GM12878 (cell line): ENCODE data around the gene RECQL5. TPM values are rescaled to one million over a fixed set of nuclear protein-coding genes. Genes with fewer than 3 reads are reported as not detected.

Experiments
- ATAC-seq: fragments of 200-7000 bp; cut with Tn5 transposase; 3 replicates; pipeline ENCODE4 v1.9.1; 2020; ENCODE audit warnings: mild to moderate bottlenecking, moderate library complexity
- BruUV-seq: library from RNA; stranded (reverse); fragments of 400-500 nt; replicated peaks from 2 replicates; lab custom pipeline; 2021; lab: Mats Ljungman, UMichigan
- CTCF ChIA-PET: fragments of 300-600 bp; sonication (Branson Sonifier 250); formaldehyde crosslinking; extraction: SDS; loops from one replicate; lab custom pipeline; 2021; ENCODE audit warnings: inconsistent platforms; lab: Yijun Ruan, JAX
- POLR2A ChIA-PET: fragments of 350-600 bp; formaldehyde crosslinking; extraction: SDS; loops from one replicate; lab custom pipeline; 2021; ENCODE audit warnings: inconsistent platforms; lab: Charles Lee
- RAD21 ChIA-PET: fragments of 300-600 bp; sonication (Branson Sonifier 250); formaldehyde crosslinking; loops from one replicate; lab custom pipeline; 2023; ENCODE audit warnings: antibody characterized with exemption; ENCODE audit not compliant: unreplicated experiment; lab: Charles Lee
- SMC1A ChIA-PET: fragments of 300-600 bp; sonication (Branson Sonifier 250); formaldehyde crosslinking; loops from one replicate; lab custom pipeline; 2023; ENCODE audit not compliant: unreplicated experiment, uncharacterized antibody; lab: Charles Lee
- DNase-seq: peaks from one replicate; pipeline ENCODE4 v3.0.0-alpha.2; 2011; ENCODE audit warnings: low read depth, low spot score
- FAIRE-seq: peaks from 3 replicates; lab custom pipeline; 2011; peaks lifted over from hg19 to GRCh38; lab: Jason Lieb, UNC
- H2AFZ ChIP-seq: 2 replicates; pipeline ENCODE4 v1.6.0; 2011; ENCODE audit warnings: low read depth, low read length, control low read depth; ENCODE audit not compliant: control insufficient read depth
- H3K27ac ChIP-seq: 2 replicates; pipeline ENCODE4 v1.5.1; 2011; ENCODE audit warnings: control low read depth; ENCODE audit not compliant: control insufficient read depth, insufficient read depth
- H3K27me3 ChIP-seq, 2 experiments: replicated peaks in 1 of 2; 2 replicates each; pipeline versions ENCODE4 v1.6.0 to v1.6.1; 2011; ENCODE audit warnings: low read length in 1 of 2; ENCODE audit not compliant: control insufficient read depth in 2 of 2, insufficient read depth in 2 of 2
- H3K36me3 ChIP-seq, 2 experiments: 2 replicates each; pipeline ENCODE4 v1.5.1; 2011; ENCODE audit warnings: low read length in 1 of 2; ENCODE audit not compliant: control insufficient read depth in 2 of 2, insufficient read depth in 2 of 2
- H3K4me1 ChIP-seq: 2 replicates; pipeline ENCODE4 v1.6.1; 2011; ENCODE audit warnings: mild to moderate bottlenecking, low read length, moderate library complexity, mixed read lengths; ENCODE audit not compliant: control insufficient read depth, insufficient read depth
- H3K4me2 ChIP-seq: 2 replicates; pipeline ENCODE4 v1.6.0; 2011; ENCODE audit warnings: control low read depth; ENCODE audit not compliant: control insufficient read depth, insufficient read depth
- H3K4me3 ChIP-seq: fragments of 200-600 bp; sonication (generic); 2 replicates; pipeline ENCODE4 v1.5.1; 2016
- H3K79me2 ChIP-seq: 2 replicates; pipeline ENCODE4 v1.6.0; 2011; ENCODE audit warnings: low read length; ENCODE audit not compliant: control insufficient read depth, insufficient read depth
- H3K9ac ChIP-seq: 2 replicates; pipeline ENCODE4 v1.8.0; 2011; ENCODE audit warnings: low read length, control low read depth, mixed read lengths; ENCODE audit not compliant: control insufficient read depth, insufficient read depth
- H3K9me3 ChIP-seq: replicated peaks from 3 replicates; pipeline ENCODE4 v1.5.1; 2011; ENCODE audit warnings: mild to moderate bottlenecking, low read length; ENCODE audit not compliant: control insufficient read depth, insufficient read depth
- H4K20me1 ChIP-seq: 2 replicates; pipeline ENCODE4 v1.6.0; 2011; ENCODE audit not compliant: control insufficient read depth, insufficient read depth
- ATF2 ChIP-seq: IDR thresholded peaks from 2 replicates; pipeline ENCODE4 v1.6.1; 2012; ENCODE audit warnings: low read length, inconsistent platforms
- BCL11A ChIP-seq: IDR thresholded peaks from 2 replicates; pipeline ENCODE4 v1.6.1; 2011; ENCODE audit warnings: low read depth, low read length
- BRCA1 ChIP-seq: IDR thresholded peaks from 2 replicates; pipeline ENCODE4 v1.6.1; 2011; ENCODE audit warnings: low read depth, low read length, improper control_type of control experiment
- KDM1A ChIP-seq: fragments of 200-600 bp; sonication (generic); IDR thresholded peaks from 2 replicates; pipeline ENCODE4 v1.6.1; 2016; ENCODE audit warnings: borderline replicate concordance
- KLF5 ChIP-seq: fragments of 450-650 bp; IDR thresholded peaks from 2 replicates; pipeline ENCODE4 v1.6.1; 2014; ENCODE audit warnings: mild to moderate bottlenecking; ENCODE audit not compliant: partially characterized antibody
- MEF2B ChIP-seq: fragments of 450-650 bp; IDR thresholded peaks from 2 replicates; pipeline ENCODE4 v1.6.1; 2018; ENCODE audit warnings: mild to moderate bottlenecking, moderate library complexity; ENCODE audit not compliant: partially characterized antibody, poor library complexity, severe bottlenecking
- NFXL1 ChIP-seq: fragments of 450-650 bp; IDR thresholded peaks from 2 replicates; pipeline ENCODE4 v1.6.1; 2017; ENCODE audit warnings: antibody characterized with exemption, mild to moderate bottlenecking, borderline replicate concordance
- NR2C2 ChIP-seq: IDR thresholded peaks from 2 replicates; pipeline ENCODE4 v1.6.1; 2011; ENCODE audit warnings: borderline replicate concordance, low read depth; ENCODE audit not compliant: control insufficient read depth, insufficient read length
- RAD51 ChIP-seq: fragments of 450-650 bp; IDR thresholded peaks from 2 replicates; pipeline ENCODE4 v1.6.1; 2016; ENCODE audit warnings: moderate library complexity, mild to moderate bottlenecking, inconsistent platforms
- SIN3A ChIP-seq: IDR thresholded peaks from 2 replicates; pipeline ENCODE4 v1.6.1; 2012; ENCODE audit warnings: low read depth, low read length, improper control_type of control experiment
- SPI1 ChIP-seq: IDR thresholded peaks from 2 replicates; pipeline ENCODE4 v1.6.1; 2011; ENCODE audit warnings: low read depth, mild to moderate bottlenecking, low read length, moderate library complexity, borderline replicate concordance; ENCODE audit not compliant: insufficient read depth
- SUZ12 ChIP-seq: fragments of 200-600 bp; sonication (generic); IDR thresholded peaks from one replicate; pipeline ENCODE4 v1.6.1; 2018; ENCODE audit warnings: antibody characterized with exemption, mild to moderate bottlenecking; ENCODE audit not compliant: unreplicated experiment
- YY1 ChIP-seq: IDR thresholded peaks from 2 replicates; pipeline ENCODE4 v1.6.1; 2011; ENCODE audit warnings: low read depth, mild to moderate bottlenecking, low read length
- ZBTB33 ChIP-seq: fragments of 450-650 bp; IDR thresholded peaks from 2 replicates; pipeline ENCODE4 v1.6.1; 2017; ENCODE audit warnings: mild to moderate bottlenecking
- ZNF274 ChIP-seq: IDR thresholded peaks from one replicate; pipeline ENCODE4 v1.8.0; 2011; ENCODE audit not compliant: insufficient read length, insufficient read depth
- ZNF384 ChIP-seq: IDR thresholded peaks from 2 replicates; pipeline ENCODE4 v1.6.1; 2012; ENCODE audit warnings: low read depth, mild to moderate bottlenecking, low read length, improper control_type of control experiment, borderline replicate concordance
- WGBS: methylation state at CpG from one replicate; pipeline ENCODE4 v1.1.6; 2016; ENCODE audit warnings: low lambda C conversion rate; ENCODE audit not compliant: insufficient replicate concordance, insufficient coverage; ENCODE audit errors: missing lambda C conversion rate; 5-methylcytosine and 5-hydroxymethylcytosine counted together
- in situ Hi-C: fragments of 300-500 bp; cut with MboI; formaldehyde crosslinking; loops from 9 replicates; pipeline ENCODE4 v1.14.3; 2018; ENCODE audit warnings: mixed read lengths
- intact Hi-C: fragments of 100-400 bp; cut with micrococcal nuclease; formaldehyde crosslinking; loops from one replicate; pipeline ENCODE4 v1.14.2; 2022; ENCODE audit not compliant: unreplicated experiment
- polyA plus RNA-seq, 11 experiments: library from polyadenylated mRNA; depleted of rRNA in 4 of 11; unstranded in 6 of 11; stranded (reverse) in 5 of 11; fragments of >200 nt; fragmentation: Nextera tagmentation in 4 of 11; fragmentation: Illumina TruSeq in 1 of 11; extraction: Ambion mirVana in 4 of 11; extraction: Trizol in 1 of 11; gene quantifications; 1 replicate in 1 of 11; 2 replicates in 10 of 11; pipeline versions ENCODE4 v1.2.1 to v1.2.3, GENCODE V29; 2011 to 2016; ENCODE audit warnings: inconsistent platforms in 2 of 11, missing spikeins in 2 of 11, low read depth in 1 of 11
- total RNA-seq, 4 experiments: library from RNA; depleted of rRNA in 3 of 4; stranded (reverse); fragments of >200 nt in 3 of 4; fragmentation: Illumina TruSeq in 1 of 4; extraction: Trizol in 1 of 4; gene quantifications; 2 replicates each; pipeline versions ENCODE4 v1.2.1 to v1.2.3, GENCODE V29; 2013 to 2021
- TF ChIP-seq, protein P1 (sequence below): IDR thresholded peaks from 2 replicates; pipeline ENCODE4 v1.6.1; 2011; ENCODE audit warnings: low read depth, mild to moderate bottlenecking, low read length, moderate library complexity, borderline replicate concordance; ENCODE audit errors: extremely low read depth

The RECQL5 gene
- total and polyA plus RNA-seq, 10 of the 15 experiments (the other 5 are each of a cell fraction or from before 2014, with no cell fraction given): 3.6 to 30.6 (median 20.1) TPM

- no peak for TF ChIP-seq KLF5
- no peak for TF ChIP-seq ZNF384
- TF ChIP-seq SIN3A: no peak
- TF ChIP-seq ZBTB33: no peak
- no peak for TF ChIP-seq BRCA1
- no peak for TF ChIP-seq ZNF274
Observed at GRCh38 chr17:75612906-75613626, 53.9 kb downstream of the RECQL5 start (continued).

DNA sequence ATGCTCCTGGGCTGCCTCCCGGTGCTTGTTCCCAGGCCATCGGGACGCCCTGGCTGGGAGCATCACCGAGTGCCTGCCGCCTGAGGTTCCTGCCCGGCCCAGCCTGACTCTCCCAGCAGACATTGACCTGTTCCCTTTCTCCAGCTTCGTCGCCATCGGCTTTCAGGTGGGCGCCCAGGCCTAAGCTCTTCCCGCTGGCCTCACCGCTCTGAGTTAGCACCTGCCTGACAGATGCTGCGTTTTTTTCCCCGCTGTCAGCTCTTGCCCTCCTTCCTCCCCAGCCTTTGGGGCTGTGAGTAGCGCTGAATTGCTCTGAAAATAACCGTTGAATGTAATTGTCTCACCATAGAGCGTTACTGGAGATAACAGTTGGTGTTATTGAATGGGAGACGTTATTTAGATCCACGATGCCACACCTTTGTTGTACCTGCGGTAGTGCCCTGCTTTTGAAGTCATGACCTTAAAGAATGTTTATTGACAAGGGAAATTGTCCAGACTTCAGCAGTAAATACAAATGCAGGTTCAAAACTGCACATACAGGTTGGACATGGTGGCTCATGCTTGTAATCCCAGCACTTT is 55.0 kb downstream of the RECQL5 start:
- Histone ChIP-seq H3K4me1 (no peaks in the 10 kb centered on the region), H3K36me3 (no peaks in the 10 kb centered on the region), H4K20me1 (no peaks in the 10 kb centered on the region), H3K9ac (no peak overlapping the region), H3K4me3 (no peak overlapping the region), H3K79me2 (no peaks in the 10 kb centered on the region), H3K27ac (no peak overlapping the region), H3K4me2 (no peak overlapping the region), H3K27me3 (no peaks in the 10 kb centered on the region), H3K9me3 (no peaks in the 10 kb centered on the region), H2AFZ (no peak overlapping the region)
- intact Hi-C loops: no loop called here
- no peak for FAIRE-seq
- in situ Hi-C loops: no loop called here
- TF ChIP-seq RAD51 (no peak), SPI1 (no peak), MEF2B (no peak), BCL11A (no peak), KDM1A (no peak), NR2C2 (no peak), NFXL1 (no peak), ATF2 (no peak), SUZ12 (no peak), YY1 (no peak)
- TF ChIP-seq, protein P1, sequence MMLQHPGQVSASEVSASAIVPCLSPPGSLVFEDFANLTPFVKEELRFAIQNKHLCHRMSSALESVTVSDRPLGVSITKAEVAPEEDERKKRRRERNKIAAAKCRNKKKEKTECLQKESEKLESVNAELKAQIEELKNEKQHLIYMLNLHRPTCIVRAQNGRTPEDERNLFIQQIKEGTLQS: no peak
- POLR2A ChIA-PET: interaction anchor here (0.7 kb wide), 1 partner anchor 23 kb away, joined by 3 read pairs; no protein-coding TSS in a partner anchor
- CTCF ChIA-PET: interaction anchor here (0.8 to 1.9 kb wide), 7 partner anchors 8 to 185 kb away, joined by 3 to 10 read pairs (median 3); partner anchors contain the start of gene SMIM5
- BruUV-seq: no TSS peak
- RAD21 ChIA-PET: interaction anchor here (1.2 kb wide), 1 partner anchor 136 kb away, joined by 6 read pairs; no protein-coding TSS in a partner anchor
- WGBS: 66% methylated on average over 20 of the region's 20 CpGs
- SMC1A ChIA-PET: interaction anchor here (0.9 kb wide), 1 partner anchor 136 kb away, joined by 4 read pairs; no protein-coding TSS in a partner anchor
- no peak for DNase-seq
- ATAC-seq: no peak
